Stomach (tissue), 9 donors: ENCODE results near the gene AGBL4. TPM values are rescaled to one million over a fixed set of nuclear protein-coding genes. Genes with fewer than 3 reads are reported as not detected.
"Not testable (repeated sequence)": the region's sequence is repeated elsewhere in the genome, so short reads cannot be mapped to it uniquely, and the experiment has no call there.

Experiments used
- DNase-seq, 2 donors: peaks; one replicate each; pipeline versions ENCODE4 v3.0.0 to v3.0.0-alpha.2; 2013 to 2019
- H3K27ac ChIP-seq, 5 donors: fragments of 200-600 bp in 4 of 5; sonication (generic) in 4 of 5; one replicate each; pipeline ENCODE4 v1.5.1; 2013 to 2019; ENCODE audit warnings: mild to moderate bottlenecking in 1 of 5, moderate library complexity in 1 of 5
- H3K27me3 ChIP-seq, 3 donors: fragments of 200-600 bp; sonication (generic); one replicate each; pipeline ENCODE4 v1.5.1; 2017 to 2019; ENCODE audit warnings: mixed run types in 1 of 3
- H3K36me3 ChIP-seq, 4 donors: fragments of 200-600 bp; sonication (generic); 1 replicate in 3 of 4; 2 replicates in 1 of 4; pipeline ENCODE4 v1.5.1; 2016 to 2019
- H3K4me1 ChIP-seq, 4 donors: fragments of 200-600 bp; sonication (generic); one replicate each; pipeline ENCODE4 v1.5.1; 2016 to 2019
- H3K4me3 ChIP-seq, 4 donors: fragments of 200-600 bp; sonication (generic) in 3 of 4; one replicate each; pipeline ENCODE4 v1.5.1; 2016 to 2019; ENCODE audit warnings: mild to moderate bottlenecking in 1 of 4
- H3K9me3 ChIP-seq, 4 donors: fragments of 200-600 bp; sonication (generic); one replicate each; pipeline ENCODE4 v1.5.1; 2016 to 2019
- CTCF ChIP-seq, 7 experiments: fragments of 450-650 bp in 4 of 7; fragments of 200-600 bp in 3 of 7; sonication (generic) in 3 of 7; IDR thresholded peaks; one replicate each; pipeline ENCODE4 v1.5.1; 2016 to 2019; ENCODE audit warnings: antibody characterized with exemption in 7 of 7, control low read depth in 2 of 7, mild to moderate bottlenecking in 1 of 7
- EP300 ChIP-seq: sonication (generic); formaldehyde crosslinking; IDR thresholded peaks from one replicate; pipeline ENCODE4 v1.6.1; 2017; ENCODE audit warnings: antibody characterized with exemption
- POLR2A ChIP-seq, 4 donors: fragments of 450-650 bp; IDR thresholded peaks; one replicate each; pipeline ENCODE4 v1.6.1; 2016; ENCODE audit warnings: antibody characterized with exemption in 4 of 4, control low read depth in 2 of 4, mild to moderate bottlenecking in 1 of 4, moderate library complexity in 1 of 4
- POLR2AphosphoS5 ChIP-seq, 3 donors: sonication (generic); formaldehyde crosslinking; IDR thresholded peaks; one replicate each; pipeline ENCODE4 v1.6.1; 2016; ENCODE audit warnings: antibody characterized with exemption in 3 of 3
- WGBS, 5 donors: extraction: QIAGEN DNeasy Blood & Tissue Kit in 3 of 5; methylation state at CpG; one replicate each; pipeline versions ENCODE4 v1.1.5 to v1.1.7; 2013 to 2018; 5-methylcytosine and 5-hydroxymethylcytosine counted together
- intact Hi-C: fragments of 100-400 bp; cut with DNase I; formaldehyde crosslinking; loops from one replicate; pipeline ENCODE4 v1.15.1; 2023; ENCODE audit warnings: low total_unique reads
- polyA plus RNA-seq, 3 donors: library from polyadenylated mRNA; stranded (reverse); fragments of 200-250 nt; gene quantifications; one replicate each; pipeline ENCODE4 v1.2.3, GENCODE V29; 2013
- total RNA-seq, 5 donors: library from RNA; depleted of rRNA; stranded (reverse); fragments of >200 nt; gene quantifications; one replicate each; pipeline versions ENCODE4 v1.1.0 to v1.2.3, GENCODE V29; 2014 to 2016
- donor health status: healthy with polysubstance abuse.
- donor health status: Bipolar disorder and iron deficiency.
- donor health status: healthy.

AGBL4 gene
- total and polyA plus RNA-seq, 8 donors: 0.92 TPM; not detected in 7

GRCh38 chr1:49307457-49307856 is 716.3 kb downstream of the AGBL4 start:
- no peak for TF ChIP-seq CTCF (IDR thresholded peaks at IDR 0.05)
- TF ChIP-seq EP300: no peak
- no peak for TF ChIP-seq POLR2AphosphoS5 (IDR thresholded peaks at IDR 0.05)
- TF ChIP-seq POLR2A (IDR thresholded peaks at IDR 0.05): no peak
- Histone ChIP-seq H3K36me3 (no peaks in the 10 kb centered on the region), H3K4me3 (no peak overlapping the region), H3K9me3 (no peaks in the 10 kb centered on the region), H3K4me1 (no peaks in the 10 kb centered on the region), H3K27me3 (no peaks in the 10 kb centered on the region), H3K27ac (no peak overlapping the region)
- DNase-seq: no peak
- intact Hi-C loops: no loop called here

- DNase-seq: no peak
- intact Hi-C loops: no loop called here
- TF ChIP-seq EP300 (no peak), POLR2A (IDR thresholded peaks at IDR 0.05) (no peak), POLR2AphosphoS5 (IDR thresholded peaks at IDR 0.05) (no peak), CTCF (IDR thresholded peaks at IDR 0.05) (no peak)
- Histone ChIP-seq H3K27ac (no peak overlapping the region), H3K9me3 (peaks cover 0 to 6% (median 0%) of the 10 kb centered on the region in 4 donors), H3K4me3 (no peak overlapping the region), H3K36me3 (no peaks in the 10 kb centered on the region), H3K27me3 (no peaks in the 10 kb centered on the region), H3K4me1 (no peaks in the 10 kb centered on the region)
- 70 to 92% (median 84%) methylated on average over 1 of the region's 1 CpG for WGBS, 5 donors
These were observed 717.2 kb downstream of the AGBL4 start for GRCh38 chr1:49306507-49307070.

GRCh38 chr1:49302400-49302799 is 721.4 kb downstream of the AGBL4 start:
- WGBS, 5 donors: 78 to 91% (median 87%) methylated on average over 2 of the region's 2 CpGs
- H3K36me3 ChIP-seq, H3K27me3 ChIP-seq, H3K27ac ChIP-seq, DNase-seq, intact Hi-C loops, H3K9me3 ChIP-seq, H3K4me1 ChIP-seq, H3K4me3 ChIP-seq: not testable (repeated sequence)

- intact Hi-C loops: no loop called here
- Histone ChIP-seq H3K4me3 (no peak overlapping the region), H3K9me3 (peaks cover 0 to 8% (median 0%) of the 10 kb centered on the region in 4 donors), H3K27ac (no peak overlapping the region), H3K36me3 (no peaks in the 10 kb centered on the region), H3K27me3 (no peaks in the 10 kb centered on the region), H3K4me1 (no peaks in the 10 kb centered on the region)
- 21 to 54% (median 33%) methylated on average over 2 of the region's 2 CpGs for WGBS, 5 donors
- DNase-seq: peak; percentile 8 to 34
- TF ChIP-seq CTCF (IDR thresholded peaks at IDR 0.05) (no peak), POLR2AphosphoS5 (IDR thresholded peaks at IDR 0.05) (no peak), POLR2A (IDR thresholded peaks at IDR 0.05) (no peak)
These were observed 725.5 kb downstream of the AGBL4 start for GRCh38 chr1:49298304-49298703.

- TF ChIP-seq POLR2AphosphoS5 (IDR thresholded peaks at IDR 0.05): no peak
- TF ChIP-seq EP300: no peak
- TF ChIP-seq POLR2A (IDR thresholded peaks at IDR 0.05): no peak
- TF ChIP-seq CTCF (IDR thresholded peaks at IDR 0.05): no peak
- no peak for DNase-seq
- intact Hi-C loops: no loop called here
- Histone ChIP-seq H3K27ac (no peak overlapping the region), H3K27me3 (no peaks in the 10 kb centered on the region), H3K36me3 (no peaks in the 10 kb centered on the region), H3K4me1 (no peaks in the 10 kb centered on the region), H3K9me3 (peaks cover 0 to 12% (median 2%) of the 10 kb centered on the region in 4 donors), H3K4me3 (no peak overlapping the region)
- WGBS, 5 donors: 42 to 67% (median 49%) methylated on average over 1 to 4 of the region's 4 CpGs
These were observed 726.0 kb downstream of the AGBL4 start for GRCh38 chr1:49297783-49298182.
